A549 (cell line): ENCODE data around the gene RNF4. TPM values are rescaled to one million over a fixed set of nuclear protein-coding genes. Genes with fewer than 3 reads are reported as not detected.

Experiments
- ATAC-seq, 2 experiments: fragments of 200-7000 bp in 1 of 2; fragments of >200 bp in 1 of 2; cut with Nextera tagmentation in 1 of 2; cut with Tn5 transposase in 1 of 2; 3 replicates each; pipeline versions ENCODE4 v1.8.0 to v1.9.1; 2018 to 2020; ENCODE audit warnings: mild to moderate bottlenecking in 1 of 2, moderate library complexity in 1 of 2
- CTCF ChIA-PET: fragments of 300-600 bp; sonication (Branson Sonifier 250); formaldehyde crosslinking; extraction: SDS; loops from one replicate; lab custom pipeline; 2021; ENCODE audit warnings: antibody characterized with exemption, inconsistent platforms; lab: Yijun Ruan, JAX
- POLR2A ChIA-PET: fragments of 350-600 bp; formaldehyde crosslinking; extraction: SDS; loops from one replicate; lab custom pipeline; 2021; ENCODE audit warnings: antibody characterized with exemption, inconsistent platforms; lab: Yijun Ruan, JAX
- DNase-seq, 2 experiments: peaks; one replicate each; pipeline versions ENCODE4 v3.0.0 to v3.0.0-alpha.2; 2011 to 2016; ENCODE audit warnings: low read depth in 1 of 2, low spot score in 1 of 2
- FAIRE-seq: peaks from 2 replicates; lab custom pipeline; 2011; peaks lifted over from hg19 to GRCh38; lab: Jason Lieb, UNC
- H3K27ac ChIP-seq, 2 experiments: fragments of >200 bp; sonication (Bioruptor Twin); formaldehyde crosslinking; 3 replicates each; pipeline ENCODE4 v1.5.1; 2016 to 2017
- H3K4me1 ChIP-seq: fragments of >200 bp; sonication (Bioruptor Twin); formaldehyde crosslinking; 3 replicates; pipeline ENCODE4 v1.6.1; 2016
- H3K4me2 ChIP-seq: fragments of >200 bp; sonication (Bioruptor Twin); formaldehyde crosslinking; 3 replicates; pipeline ENCODE4 v1.6.1; 2016
- H3K4me3 ChIP-seq: fragments of >200 bp; sonication (Bioruptor Twin); formaldehyde crosslinking; 3 replicates; pipeline ENCODE4 v1.5.1; 2016
- H3K9me3 ChIP-seq: fragments of >200 bp; sonication (Bioruptor Twin); formaldehyde crosslinking; 3 replicates; pipeline ENCODE4 v1.6.1; 2016
- BHLHE40 ChIP-seq: IDR thresholded peaks from 2 replicates; pipeline ENCODE4 v1.6.1; 2012; ENCODE audit warnings: low read depth, low read length, inconsistent platforms
- ESRRA ChIP-seq: fragments of 150-350 bp; IDR thresholded peaks from 2 replicates; pipeline ENCODE4 v1.6.1; 2014; ENCODE audit warnings: mild to moderate bottlenecking, low read length, borderline replicate concordance
- FOSL2 ChIP-seq, 2 experiments: fragments of 450-650 bp in 1 of 2; fragments of >200 bp in 1 of 2; sonication (Bioruptor Twin) in 1 of 2; formaldehyde crosslinking; IDR thresholded peaks; 2 replicates each; pipeline versions ENCODE4 v1.5.0 to v1.6.1; 2016 to 2020; ENCODE audit warnings: mild to moderate bottlenecking in 1 of 2, moderate library complexity in 1 of 2
- GATA3 ChIP-seq: IDR thresholded peaks from 2 replicates; pipeline ENCODE4 v1.6.1; 2012; ENCODE audit warnings: borderline replicate concordance
- HDAC2 ChIP-seq: fragments of 200-600 bp; sonication (generic); IDR thresholded peaks from 2 replicates; pipeline ENCODE4 v1.6.1; 2016
- HEYL ChIP-seq: fragments of 250-450 bp; sonication (Bioruptor Pico); IDR thresholded peaks from 2 replicates; pipeline ENCODE4 v1.8.0; 2021; ENCODE audit warnings: mild to moderate bottlenecking, moderate library complexity
- HOXA7 ChIP-seq: fragments of 250-450 bp; sonication (Bioruptor Pico); IDR thresholded peaks from 2 replicates; pipeline ENCODE4 v1.5.0; 2020; ENCODE audit warnings: mild to moderate bottlenecking, moderate library complexity
- HOXB5 ChIP-seq: fragments of 250-450 bp; sonication (Bioruptor Pico); IDR thresholded peaks from 2 replicates; pipeline ENCODE4 v1.5.0; 2020; ENCODE audit warnings: mild to moderate bottlenecking, moderate library complexity
- JUN ChIP-seq, 2 experiments: fragments of >200 bp; sonication (Bioruptor Twin); formaldehyde crosslinking; IDR thresholded peaks; 2 replicates in 1 of 2; 3 replicates in 1 of 2; pipeline ENCODE4 v1.6.1; 2016 to 2017
- JUNB ChIP-seq: fragments of >200 bp; sonication (Bioruptor Twin); formaldehyde crosslinking; IDR thresholded peaks from 2 replicates; pipeline ENCODE4 v1.6.1; 2016
- KDM1A ChIP-seq: fragments of 200-600 bp; sonication (generic); IDR thresholded peaks from 2 replicates; pipeline ENCODE4 v1.6.1; 2016; ENCODE audit warnings: low read depth, mild to moderate bottlenecking
- MAZ ChIP-seq: fragments of 150-350 bp; IDR thresholded peaks from 2 replicates; pipeline ENCODE4 v1.6.1; 2014; ENCODE audit warnings: antibody characterized with exemption, low read depth, low read length, borderline replicate concordance
- PHF8 ChIP-seq: fragments of 200-600 bp; sonication (generic); IDR thresholded peaks from 2 replicates; pipeline ENCODE4 v1.6.1; 2016; ENCODE audit warnings: low read depth, mild to moderate bottlenecking, antibody characterized with exemption, moderate library complexity, borderline replicate concordance
- POLR2A ChIP-seq: IDR thresholded peaks from 2 replicates; pipeline ENCODE4 v1.6.1; 2012; ENCODE audit warnings: mild to moderate bottlenecking, low read length
- RFX5 ChIP-seq: fragments of 450-650 bp; IDR thresholded peaks from 2 replicates; pipeline ENCODE4 v1.7.1; 2014; ENCODE audit warnings: antibody characterized with exemption, mild to moderate bottlenecking, moderate library complexity
- RNF2 ChIP-seq: fragments of 200-600 bp; sonication (generic); IDR thresholded peaks from 2 replicates; pipeline ENCODE4 v1.6.1; 2016; ENCODE audit warnings: low read depth, mild to moderate bottlenecking, antibody characterized with exemption, moderate library complexity, borderline replicate concordance
- TP53 ChIP-seq: fragments of 250-450 bp; sonication (Bioruptor Pico); IDR thresholded peaks from 2 replicates; pipeline ENCODE4 v1.5.0; 2021; ENCODE audit warnings: mild to moderate bottlenecking, moderate library complexity
- ZC3H11A ChIP-seq: fragments of 450-650 bp; IDR thresholded peaks from 2 replicates; pipeline ENCODE4 v1.6.1; 2014; ENCODE audit warnings: antibody characterized with exemption, mild to moderate bottlenecking
- ZFP36 ChIP-seq: fragments of 450-650 bp; IDR thresholded peaks from 2 replicates; pipeline ENCODE4 v1.6.1; 2014; ENCODE audit warnings: borderline replicate concordance; ENCODE audit not compliant: partially characterized antibody
- WGBS: methylation state at CpG from one replicate; pipeline ENCODE4 v1.1.6; 2017; ENCODE audit errors: missing lambda C conversion rate; 5-methylcytosine and 5-hydroxymethylcytosine counted together
- polyA plus RNA-seq, 4 experiments: library from polyadenylated mRNA; depleted of rRNA in 3 of 4; stranded (reverse); fragments of >200 nt; fragmentation: RNase III in 1 of 4; extraction: RNeasy Plus Mini Kit Qiagen cat#74134 plus additional on column Dnase treatment in 1 of 4; gene quantifications; 2 replicates in 3 of 4; 3 replicates in 1 of 4; pipeline ENCODE4 v1.2.3, GENCODE V29; 2011 to 2017
- TF ChIP-seq, protein P1 (sequence below): IDR thresholded peaks from 2 replicates; pipeline ENCODE4 v1.6.1; 2012
- TF ChIP-seq, protein P2 (sequence below): fragments of 200-600 bp; sonication (generic); IDR thresholded peaks from 2 replicates; pipeline ENCODE4 v1.6.1; 2016; ENCODE audit warnings: antibody characterized with exemption, mild to moderate bottlenecking, moderate library complexity
- TF ChIP-seq, protein P3 (sequence below): IDR thresholded peaks from 2 replicates; pipeline ENCODE4 v1.6.1; 2012; ENCODE audit warnings: low read depth, borderline replicate concordance

RNF4 gene
- polyA plus RNA-seq, 2 of the 4 experiments (the other 2 are of a cell fraction) = 65.8 to 93.5 TPM

DNA sequence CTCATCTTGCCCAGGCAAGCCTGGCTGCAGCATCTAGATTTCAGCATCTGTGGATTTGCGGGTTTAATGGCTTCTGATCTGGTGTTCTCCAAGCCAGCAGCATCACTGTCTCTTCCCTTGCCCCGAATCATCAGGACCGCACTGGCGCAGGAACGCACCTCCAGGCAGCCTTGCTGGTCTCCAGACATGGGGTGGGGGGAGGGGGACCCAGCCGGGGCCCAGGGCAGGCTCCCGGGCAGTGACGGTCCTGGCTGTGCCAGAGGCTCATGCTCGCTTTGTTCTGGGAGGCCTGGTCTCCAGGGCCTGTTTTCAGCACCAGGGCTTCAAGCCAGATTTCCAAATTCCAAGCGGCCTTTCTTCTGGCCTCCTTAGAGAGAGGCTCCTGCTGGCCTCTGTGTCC, 45.2 kb upstream of the RNF4 start (continued):
- no peak for TF ChIP-seq ZC3H11A
- TF ChIP-seq RFX5 = no peak
- TF ChIP-seq KDM1A = no peak
- no peak for TF ChIP-seq PHF8

DNA sequence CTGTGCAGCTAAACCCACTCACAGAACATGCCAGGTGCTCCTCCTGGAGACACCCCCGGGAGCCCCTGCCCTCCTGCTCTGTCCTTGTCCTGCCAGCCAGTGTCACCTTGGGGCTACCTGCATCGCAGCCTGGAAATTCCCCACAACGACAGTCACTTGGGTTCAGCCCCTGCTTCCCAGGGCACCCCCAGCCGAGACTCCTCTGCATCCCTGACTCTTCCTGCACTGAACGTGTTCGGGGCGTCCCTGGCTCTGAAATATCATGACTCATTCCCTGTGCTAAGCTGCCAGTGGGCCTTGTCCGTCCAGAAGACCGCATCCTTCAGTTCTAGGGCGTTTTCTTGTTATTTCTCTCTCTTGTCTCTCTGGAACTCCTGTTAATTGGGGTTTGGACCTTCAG, 44.3 kb upstream of the RNF4 start:
- Histone ChIP-seq H3K4me3 (no peak overlapping the region), H3K27ac (no peak overlapping the region), H3K4me1 (peaks cover 2% of the 10 kb centered on the region; the same call in 1 of the 3 replicates), H3K4me2 (no peak overlapping the region), H3K9me3 (no peaks in the 10 kb centered on the region)
- WGBS = 79% methylated on average over 10 of the region's 10 CpGs
- no peak for TF ChIP-seq RNF2
- no peak for TF ChIP-seq FOSL2 (IDR thresholded peaks at IDR 0.05)
- no peak for TF ChIP-seq FOSL2 (CRISPR knock-in tag; IDR thresholded peaks at IDR 0.05)
- TF ChIP-seq JUN (IDR thresholded peaks at IDR 0.05) = no peak
- FAIRE-seq = no peak
- no peak for ATAC-seq
- POLR2A ChIA-PET = interaction anchor here (0.8 kb wide), 1 partner anchor 12 kb away, joined by 3 read pairs; no protein-coding TSS in a partner anchor
- no peak for DNase-seq
- CTCF ChIA-PET = interaction anchor here (1.1 to 1.2 kb wide), 2 partner anchors 9 to 12 kb away, joined by 3 to 5 read pairs; no protein-coding TSS in a partner anchor

DNA sequence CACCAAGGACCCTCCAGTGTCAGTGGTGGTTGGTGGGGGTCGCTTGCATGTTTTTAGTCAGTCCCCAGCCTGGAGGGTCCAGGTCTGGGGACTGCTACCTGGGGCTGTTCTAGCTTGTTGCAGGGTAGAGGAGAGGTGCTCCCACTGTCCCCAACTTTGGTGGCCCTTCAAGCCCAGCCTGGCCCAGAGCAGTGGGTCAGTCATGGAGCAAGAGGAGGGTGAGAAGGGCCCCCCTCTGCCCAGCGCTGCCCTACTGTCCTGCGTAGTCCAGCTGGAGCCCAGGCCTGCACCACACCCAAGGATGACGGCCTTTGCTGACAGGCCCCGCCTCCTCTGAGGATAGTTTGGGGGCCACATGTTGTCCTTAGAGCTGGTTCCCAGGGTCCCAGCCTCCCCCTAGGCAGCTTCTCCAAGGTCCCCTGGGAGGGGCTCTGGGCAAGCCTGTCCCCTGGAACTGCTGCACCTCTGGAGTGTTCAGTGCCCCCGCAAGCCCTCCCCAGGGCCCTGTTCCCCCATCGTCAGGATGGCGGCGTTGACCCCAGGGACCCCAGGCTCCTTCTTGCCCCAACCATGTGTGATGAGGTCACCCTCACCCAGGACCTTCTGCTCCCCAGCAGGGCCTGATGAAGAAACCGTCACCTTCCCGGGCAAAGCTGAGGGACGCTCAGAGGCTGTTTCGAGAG, 43.4 kb upstream of the RNF4 start:
- ATAC-seq = no peak
- CTCF ChIA-PET = interaction anchor here (1.1 to 3.0 kb wide), 2 partner anchors 12 to 13 kb away, joined by 5 to 13 read pairs; no protein-coding TSS in a partner anchor

More for the DNA sequence above, 43.4 kb upstream of the RNF4 start:
- no peaks in the 10 kb centered on the region for H3K9me3 ChIP-seq
- H3K4me2 ChIP-seq = no peak overlapping the region
- FAIRE-seq (no peak), DNase-seq (no peak)
- TF ChIP-seq HEYL (CRISPR knock-in tag) (no peak), ZC3H11A (no peak), HOXA7 (no peak), JUNB (no peak), HDAC2 (no peak), GATA3 (no peak), POLR2A (no peak), ESRRA (no peak), ZFP36 (no peak), HOXB5 (no peak), RFX5 (no peak), JUN (IDR thresholded peaks at IDR 0.05) (no peak), MAZ (no peak), TP53 (CRISPR knock-in tag) (no peak), BHLHE40 (no peak)
- TF ChIP-seq, protein P1, sequence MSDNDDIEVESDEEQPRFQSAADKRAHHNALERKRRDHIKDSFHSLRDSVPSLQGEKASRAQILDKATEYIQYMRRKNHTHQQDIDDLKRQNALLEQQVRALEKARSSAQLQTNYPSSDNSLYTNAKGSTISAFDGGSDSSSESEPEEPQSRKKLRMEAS = no peak
- TF ChIP-seq, protein P2, sequence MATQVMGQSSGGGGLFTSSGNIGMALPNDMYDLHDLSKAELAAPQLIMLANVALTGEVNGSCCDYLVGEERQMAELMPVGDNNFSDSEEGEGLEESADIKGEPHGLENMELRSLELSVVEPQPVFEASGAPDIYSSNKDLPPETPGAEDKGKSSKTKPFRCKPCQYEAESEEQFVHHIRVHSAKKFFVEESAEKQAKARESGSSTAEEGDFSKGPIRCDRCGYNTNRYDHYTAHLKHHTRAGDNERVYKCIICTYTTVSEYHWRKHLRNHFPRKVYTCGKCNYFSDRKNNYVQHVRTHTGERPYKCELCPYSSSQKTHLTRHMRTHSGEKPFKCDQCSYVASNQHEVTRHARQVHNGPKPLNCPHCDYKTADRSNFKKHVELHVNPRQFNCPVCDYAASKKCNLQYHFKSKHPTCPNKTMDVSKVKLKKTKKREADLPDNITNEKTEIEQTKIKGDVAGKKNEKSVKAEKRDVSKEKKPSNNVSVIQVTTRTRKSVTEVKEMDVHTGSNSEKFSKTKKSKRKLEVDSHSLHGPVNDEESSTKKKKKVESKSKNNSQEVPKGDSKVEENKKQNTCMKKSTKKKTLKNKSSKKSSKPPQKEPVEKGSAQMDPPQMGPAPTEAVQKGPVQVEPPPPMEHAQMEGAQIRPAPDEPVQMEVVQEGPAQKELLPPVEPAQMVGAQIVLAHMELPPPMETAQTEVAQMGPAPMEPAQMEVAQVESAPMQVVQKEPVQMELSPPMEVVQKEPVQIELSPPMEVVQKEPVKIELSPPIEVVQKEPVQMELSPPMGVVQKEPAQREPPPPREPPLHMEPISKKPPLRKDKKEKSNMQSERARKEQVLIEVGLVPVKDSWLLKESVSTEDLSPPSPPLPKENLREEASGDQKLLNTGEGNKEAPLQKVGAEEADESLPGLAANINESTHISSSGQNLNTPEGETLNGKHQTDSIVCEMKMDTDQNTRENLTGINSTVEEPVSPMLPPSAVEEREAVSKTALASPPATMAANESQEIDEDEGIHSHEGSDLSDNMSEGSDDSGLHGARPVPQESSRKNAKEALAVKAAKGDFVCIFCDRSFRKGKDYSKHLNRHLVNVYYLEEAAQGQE = no peak
- TF ChIP-seq, protein P3, sequence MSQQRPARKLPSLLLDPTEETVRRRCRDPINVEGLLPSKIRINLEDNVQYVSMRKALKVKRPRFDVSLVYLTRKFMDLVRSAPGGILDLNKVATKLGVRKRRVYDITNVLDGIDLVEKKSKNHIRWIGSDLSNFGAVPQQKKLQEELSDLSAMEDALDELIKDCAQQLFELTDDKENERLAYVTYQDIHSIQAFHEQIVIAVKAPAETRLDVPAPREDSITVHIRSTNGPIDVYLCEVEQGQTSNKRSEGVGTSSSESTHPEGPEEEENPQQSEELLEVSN = no peak
- POLR2A ChIA-PET = no interaction called here
- H3K4me1 ChIP-seq = peaks cover 4% of the 10 kb centered on the region
- no peak overlapping the region for H3K27ac ChIP-seq
- 88% methylated on average over 7 of the region's 13 CpGs for WGBS
- no peak overlapping the region for H3K4me3 ChIP-seq
